Epidermal melanocyte (primary cell): ENCODE results near the gene RAD51B.

Source experiments
- DNase-seq: peaks from one replicate; pipeline ENCODE4 v3.0.0; 2011; ENCODE audit warnings: low spot score; ENCODE audit not compliant: insufficient read length

Gene RAD51B

DNA sequence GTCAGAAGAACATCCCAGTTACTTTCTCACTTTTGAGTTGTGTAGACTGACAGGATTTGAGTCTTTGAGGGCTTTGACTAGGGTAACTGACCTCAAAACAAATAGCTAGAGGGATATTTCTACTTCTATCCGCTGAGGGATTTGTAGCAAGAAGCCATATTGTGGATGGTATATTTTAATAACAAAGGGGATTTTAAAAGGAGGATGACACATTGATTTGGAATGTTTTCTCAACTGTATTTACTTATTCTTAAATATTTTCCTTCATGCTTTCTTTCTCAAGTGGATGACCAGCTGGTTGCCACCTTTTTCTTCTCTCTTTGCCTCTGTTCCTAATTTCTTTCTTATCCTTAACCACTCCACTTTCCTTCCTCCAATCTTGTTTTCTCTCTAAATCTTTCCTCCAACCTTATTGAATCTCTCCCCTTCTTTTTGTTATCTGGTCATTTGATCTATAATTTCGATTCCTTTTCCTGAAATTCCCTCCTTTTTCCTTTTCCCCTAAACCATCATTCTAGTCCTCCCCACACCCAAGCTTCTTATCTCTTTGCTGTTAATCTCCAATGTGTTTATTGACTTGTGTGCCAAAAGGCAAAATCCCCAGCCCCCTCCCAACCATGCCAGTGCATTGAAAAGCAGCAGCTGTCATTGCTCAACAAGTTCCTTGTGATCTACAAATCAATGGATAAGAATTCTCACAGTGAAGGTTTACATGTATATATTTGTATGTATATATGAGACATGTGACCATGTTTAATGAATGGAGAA, 411.6 kb downstream of the RAD51B start:
- DNase-seq, result no peak

DNA sequence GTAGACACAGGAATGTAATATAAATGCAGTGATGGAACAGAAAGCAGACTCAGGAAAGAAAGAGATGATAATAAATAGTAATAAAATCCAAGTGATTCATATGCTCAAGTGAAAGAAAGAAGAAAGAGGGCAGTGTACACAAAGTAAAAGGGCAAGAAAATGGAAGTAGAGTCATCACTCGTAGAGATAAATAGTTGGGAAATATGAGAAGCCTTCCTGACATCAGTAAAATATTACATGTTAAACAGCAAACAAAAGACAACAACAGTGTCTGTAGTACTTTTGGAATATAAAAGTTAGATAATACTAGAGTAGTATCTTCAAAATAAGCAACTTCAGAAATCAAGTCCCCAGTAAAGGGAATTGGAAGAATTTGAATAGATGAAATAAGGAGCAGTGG, 412.3 kb downstream of the RAD51B start:
- no peak for DNase-seq

DNA sequence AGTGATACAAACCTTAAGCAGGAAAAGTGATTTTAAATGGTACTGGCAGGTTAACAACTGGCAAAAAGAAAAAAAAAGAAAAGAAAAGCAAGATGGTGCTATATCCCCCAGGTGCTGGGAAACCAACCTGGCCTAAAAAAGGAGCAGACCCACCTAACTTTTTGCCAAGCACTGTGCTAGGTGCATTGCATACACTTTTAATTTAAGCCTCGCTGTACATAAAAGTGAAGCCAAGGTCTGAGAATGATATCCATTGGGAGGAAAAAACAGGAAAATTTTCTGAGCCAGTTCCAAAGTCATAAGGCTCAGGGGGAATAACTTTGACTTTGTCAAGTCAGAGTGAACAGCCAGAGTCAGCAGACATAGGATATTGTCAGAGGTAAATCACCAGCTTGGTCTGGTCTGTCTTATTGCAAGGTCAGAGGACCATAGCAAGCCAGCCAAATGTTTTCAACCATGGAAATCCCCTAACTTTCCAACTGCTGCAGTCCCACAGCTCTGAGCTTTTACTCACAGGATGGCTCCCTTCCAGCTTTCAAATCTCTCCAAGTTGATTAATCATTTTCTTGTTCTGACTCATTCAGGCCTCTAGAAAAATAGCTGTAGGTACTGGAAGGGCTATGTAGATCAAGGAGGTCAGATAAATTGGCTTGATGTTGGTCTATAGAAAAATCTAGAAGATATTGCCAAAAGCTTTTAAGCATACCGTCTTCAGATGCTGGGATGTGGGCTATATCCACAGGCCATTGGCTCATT, 412.9 kb downstream of the RAD51B start:
- DNase-seq, result peak; percentile 52

DNA sequence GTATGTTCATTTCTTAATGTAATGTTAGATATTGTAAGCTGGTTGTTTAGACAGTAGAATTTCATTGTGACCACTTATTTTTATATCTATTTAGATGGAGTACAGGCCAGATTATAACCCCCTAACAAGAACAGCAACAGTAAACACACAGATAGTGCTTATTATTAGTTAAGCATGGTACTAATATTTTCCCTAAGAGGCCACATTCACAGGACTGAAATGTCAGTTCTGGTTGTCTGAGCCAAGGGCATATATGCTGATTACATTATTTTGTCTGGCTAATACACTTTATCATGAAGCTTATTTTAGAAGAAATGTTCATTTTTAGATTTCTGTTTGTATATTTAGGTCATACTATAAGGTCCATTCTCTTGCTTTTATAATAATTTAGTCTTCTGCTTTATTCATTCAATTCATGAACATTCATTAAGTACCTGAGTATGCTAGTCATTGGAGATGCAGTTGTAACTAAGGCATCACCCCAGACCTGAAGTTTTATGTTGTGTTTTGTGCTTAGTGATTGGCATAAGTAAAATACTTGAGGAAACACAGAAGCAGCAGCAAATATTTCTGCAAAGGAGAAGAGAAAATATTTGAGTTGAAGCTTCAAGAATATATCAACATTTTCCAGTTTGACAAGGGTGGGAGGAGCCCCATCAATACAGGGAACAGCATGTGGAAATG, 413.7 kb downstream of the RAD51B start:
- no peak for DNase-seq

DNA sequence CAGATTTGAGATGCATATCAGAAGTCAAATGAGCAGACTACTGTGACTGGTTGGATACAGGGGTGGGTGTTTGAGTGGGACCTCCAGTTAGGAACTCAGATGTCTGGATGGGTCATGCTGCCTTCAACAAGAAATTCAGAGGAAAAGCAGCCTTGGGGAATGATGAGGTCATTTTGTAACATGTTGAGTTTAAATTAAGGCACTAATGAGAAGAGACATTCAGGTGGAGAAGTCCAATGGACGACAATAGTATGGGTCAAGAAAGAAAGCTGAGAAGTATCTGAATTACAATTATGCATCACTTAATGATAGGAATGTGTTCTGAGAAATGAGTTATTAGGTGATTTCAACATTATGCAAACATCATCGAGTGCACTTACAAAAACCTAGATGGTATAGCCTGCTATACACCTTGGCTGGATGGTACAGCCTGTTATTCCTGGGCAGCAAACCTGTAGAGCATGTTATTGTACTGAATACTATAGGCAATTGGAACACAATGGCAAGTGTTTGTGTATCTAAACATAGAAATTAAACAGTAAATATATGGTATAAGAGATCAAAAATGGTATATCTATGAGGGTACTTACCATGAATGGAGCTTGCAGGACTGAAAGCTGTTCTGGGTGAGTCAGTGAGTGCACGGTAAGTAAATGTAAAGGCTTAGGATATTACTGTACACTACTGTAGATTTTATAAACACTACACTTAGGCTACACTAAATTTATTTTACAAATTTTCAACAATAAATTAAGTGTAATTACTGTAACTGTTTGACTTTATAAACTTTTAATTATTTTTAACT, 414.7 kb downstream of the RAD51B start:
- DNase-seq, result no peak

DNA sequence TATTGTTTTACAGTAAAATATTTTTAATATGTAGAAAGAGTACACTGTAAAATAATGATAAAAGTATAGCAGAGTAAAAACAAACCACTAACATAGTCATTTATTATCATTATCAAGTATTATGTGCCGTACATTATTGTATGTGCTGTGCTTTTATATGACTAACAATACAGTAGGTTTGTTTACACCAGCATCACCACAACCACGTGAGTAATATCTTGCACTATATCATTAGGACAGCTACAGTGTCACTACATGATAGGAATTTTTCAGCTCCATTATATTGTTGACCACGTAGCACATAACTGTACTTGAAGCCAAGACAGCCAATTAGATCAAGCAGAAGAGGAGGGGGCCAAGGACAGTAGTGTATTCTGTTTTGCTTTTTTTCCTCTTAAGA, 415.4 kb downstream of the RAD51B start:
- no peak for DNase-seq

DNA sequence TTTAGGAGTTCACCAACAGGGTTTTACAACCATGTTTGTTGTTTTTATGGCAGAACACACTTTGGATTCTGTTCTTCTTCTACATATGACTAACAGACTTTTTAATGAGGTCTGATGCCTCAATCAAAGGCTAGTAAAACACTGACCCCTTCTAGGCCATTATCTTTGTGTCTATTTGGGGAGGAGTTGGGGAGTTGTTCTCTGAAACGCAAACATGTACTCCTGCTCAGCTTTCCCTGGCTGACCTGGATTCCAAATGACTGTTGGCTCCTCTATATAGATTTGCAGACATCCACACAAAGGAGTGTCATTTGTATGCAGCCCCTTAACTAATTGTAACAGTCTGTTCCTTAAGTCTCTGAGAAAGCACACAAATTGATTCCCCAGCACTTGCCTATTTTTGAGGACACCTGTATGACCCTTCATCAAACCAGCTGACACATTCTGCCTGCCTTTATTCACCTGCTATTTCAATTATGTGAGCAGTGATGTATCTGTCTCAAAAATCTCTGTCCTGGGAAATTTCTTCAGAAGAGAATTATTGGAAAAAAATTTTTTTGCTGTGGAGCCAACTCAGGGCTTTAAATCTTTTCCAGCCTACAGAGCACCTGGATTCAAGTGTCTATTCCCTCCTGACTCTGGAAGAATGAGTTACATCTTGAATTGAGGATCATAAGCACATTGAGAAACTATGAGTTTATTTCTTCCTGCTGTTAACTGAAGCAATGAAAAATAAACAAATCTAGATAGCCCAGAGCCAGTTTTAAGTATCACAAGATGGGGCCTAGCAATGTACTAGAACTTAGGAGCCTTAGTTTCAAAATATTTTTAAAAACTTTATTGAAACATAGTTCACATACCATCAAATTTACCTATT, 417.2 kb downstream of the RAD51B start:
- no peak for DNase-seq

DNA sequence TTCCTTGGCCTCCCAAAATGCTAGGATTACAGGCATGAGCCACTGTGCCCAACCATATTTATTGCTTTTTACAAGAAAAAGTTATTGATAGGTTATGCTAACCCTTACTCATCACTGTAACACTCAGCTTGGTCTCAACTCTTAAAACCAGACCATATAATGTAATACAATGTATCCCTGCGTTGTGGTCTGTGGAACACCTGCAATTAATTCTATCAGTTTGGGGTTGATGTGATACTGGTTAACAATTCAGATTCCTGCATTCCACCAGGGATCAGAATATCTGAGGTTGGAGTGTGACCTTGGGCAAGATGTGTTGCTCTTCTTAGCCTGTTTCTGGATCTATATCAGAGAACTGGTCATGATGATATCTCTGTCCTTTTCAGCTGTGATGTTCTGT, 419.0 kb downstream of the RAD51B start:
- DNase-seq, result no peak

DNA sequence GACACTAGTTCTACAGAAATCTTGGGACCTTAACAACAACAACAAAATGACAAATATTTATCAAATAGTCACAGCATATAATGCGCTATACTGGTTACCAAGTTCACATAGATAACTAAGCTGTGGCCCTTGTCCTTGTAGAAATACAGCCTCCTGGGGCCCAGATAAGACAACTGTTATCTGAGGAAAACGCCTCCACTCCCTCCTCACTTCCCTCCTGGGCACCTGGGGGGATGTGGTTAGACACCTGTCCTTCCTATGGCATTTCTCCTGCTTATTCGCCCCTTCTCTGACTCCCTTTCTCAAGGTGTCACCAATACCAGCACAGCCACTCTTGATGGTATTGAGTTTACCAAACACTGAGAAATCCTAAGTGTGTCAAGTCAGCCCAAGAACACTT, 419.4 kb downstream of the RAD51B start:
- DNase-seq, result no peak

DNA sequence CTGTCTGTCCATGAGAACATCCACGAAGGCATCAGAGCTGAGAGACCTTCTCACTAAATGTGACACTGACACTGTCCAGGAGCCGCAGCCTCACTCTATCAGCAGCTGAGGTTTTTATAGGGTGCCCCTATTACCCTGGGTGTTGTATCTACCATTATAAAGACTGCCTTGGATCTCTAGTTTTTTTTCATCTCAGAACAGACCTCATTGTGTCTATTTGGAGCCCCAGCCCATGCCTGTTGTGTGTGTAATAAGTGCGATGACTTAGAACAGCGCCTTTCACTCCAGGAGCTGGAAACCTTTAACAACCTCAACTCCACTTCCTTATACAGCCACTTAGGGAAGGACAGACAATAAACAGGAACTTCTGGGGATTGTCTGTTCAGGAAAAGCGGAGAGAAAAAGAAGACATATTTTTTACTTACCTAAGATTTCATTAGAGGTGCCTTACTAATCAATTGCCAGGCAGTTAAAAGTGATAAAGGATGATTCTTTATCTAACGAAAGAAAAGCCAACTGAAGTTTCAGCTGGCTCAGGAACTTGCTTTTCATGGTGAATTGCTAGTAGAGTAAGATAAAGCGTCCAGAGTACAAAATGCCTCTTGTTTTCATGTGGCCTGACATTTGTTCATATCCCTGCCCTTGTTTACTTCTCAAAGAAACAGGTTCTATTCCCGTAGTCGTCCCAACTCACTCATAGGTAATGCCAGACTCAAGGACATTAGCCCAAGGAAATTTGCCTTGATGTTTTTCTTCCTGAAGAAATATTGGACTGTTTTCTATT, 420.6 kb downstream of the RAD51B start:
- DNase-seq, result no peak

DNA sequence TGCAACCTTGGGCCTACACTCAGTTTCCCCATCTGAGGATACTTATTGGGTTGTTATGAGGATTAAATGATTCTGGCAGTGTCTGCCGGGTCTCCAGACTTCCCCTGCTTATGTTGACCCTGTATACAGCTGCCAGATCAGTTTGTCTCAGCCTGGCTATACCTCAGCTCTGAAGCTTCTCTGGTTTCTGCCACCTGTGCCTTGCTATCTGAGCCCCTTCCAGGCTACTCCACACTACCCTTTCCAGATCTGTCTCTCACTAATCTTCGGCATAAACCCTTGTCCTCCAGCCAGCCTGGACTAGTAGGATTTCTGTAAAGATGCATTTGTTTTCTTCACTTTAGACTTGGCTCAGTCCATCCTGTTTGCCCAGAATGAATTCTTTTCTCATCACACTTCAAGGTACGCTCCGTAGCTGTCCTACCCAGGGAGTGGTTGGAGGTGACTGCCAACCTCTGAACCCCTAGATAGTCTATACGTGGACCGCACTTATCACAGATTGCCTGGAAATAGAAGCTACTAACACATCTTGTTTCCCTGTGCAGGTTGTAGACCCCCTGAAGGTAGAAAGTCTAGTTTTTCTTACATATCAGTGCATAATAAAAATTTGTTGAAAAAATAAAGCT, 422.4 kb downstream of the RAD51B start:
- no peak for DNase-seq

DNA sequence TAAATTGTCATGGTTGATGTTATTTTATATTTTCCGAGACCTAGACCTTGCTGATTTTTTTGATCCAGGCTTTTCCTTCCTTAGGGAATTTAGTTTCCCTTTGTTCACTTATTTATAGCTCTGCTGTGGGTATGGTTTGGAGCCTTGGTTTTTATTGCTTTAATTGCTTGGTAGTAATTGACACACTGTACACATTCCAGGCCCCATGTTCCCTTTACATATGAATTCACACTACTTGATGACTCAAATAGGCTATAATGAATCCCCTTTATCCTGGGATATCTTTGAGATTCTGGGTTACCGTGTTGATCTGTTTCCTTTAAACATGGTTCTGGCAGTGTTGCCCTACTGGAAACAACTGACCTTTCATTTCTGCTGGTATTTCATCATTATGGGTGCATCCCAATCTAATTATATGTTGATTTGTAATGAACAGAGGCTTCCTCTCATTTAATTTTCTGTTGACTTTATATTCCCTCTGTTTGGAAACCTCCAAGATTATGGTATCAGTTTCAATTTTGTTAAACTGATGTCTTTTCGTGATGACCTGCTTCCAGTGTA, 424.0 kb downstream of the RAD51B start:
- no peak for DNase-seq

DNA sequence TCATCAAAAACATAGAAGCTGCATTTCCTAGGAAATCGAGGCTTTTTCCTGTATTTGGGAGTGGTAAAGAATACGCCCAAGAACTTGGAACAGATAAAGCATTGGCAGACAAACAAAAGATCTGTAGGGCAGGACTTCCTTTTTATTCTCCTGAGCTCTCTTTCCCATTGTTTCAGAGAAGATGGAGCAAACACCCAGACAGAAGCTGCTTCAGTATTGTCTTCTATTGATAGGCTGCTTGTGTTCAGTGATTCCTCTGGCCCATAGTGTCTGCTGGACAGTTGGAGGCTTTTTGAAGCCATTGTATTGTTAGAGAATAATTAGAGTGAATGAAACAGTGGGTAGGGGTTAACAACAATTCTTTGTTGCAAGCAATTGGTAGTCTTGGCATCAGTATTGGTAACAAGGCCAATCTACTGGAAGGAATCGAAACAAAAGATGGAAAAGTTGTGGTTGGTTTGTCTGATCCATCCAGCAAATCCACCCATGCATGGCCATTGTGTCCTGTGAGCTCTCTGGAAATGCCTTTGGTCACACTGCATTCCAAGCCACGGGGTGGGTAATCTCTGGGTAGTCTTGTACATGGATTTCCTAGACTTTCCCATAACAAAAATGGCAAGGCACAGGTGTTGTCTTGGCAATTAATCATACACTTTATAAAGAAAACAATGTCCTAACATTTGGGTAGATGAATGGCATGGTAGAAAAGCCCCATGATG, 424.8 kb downstream of the RAD51B start:
- DNase-seq, result no peak

DNA sequence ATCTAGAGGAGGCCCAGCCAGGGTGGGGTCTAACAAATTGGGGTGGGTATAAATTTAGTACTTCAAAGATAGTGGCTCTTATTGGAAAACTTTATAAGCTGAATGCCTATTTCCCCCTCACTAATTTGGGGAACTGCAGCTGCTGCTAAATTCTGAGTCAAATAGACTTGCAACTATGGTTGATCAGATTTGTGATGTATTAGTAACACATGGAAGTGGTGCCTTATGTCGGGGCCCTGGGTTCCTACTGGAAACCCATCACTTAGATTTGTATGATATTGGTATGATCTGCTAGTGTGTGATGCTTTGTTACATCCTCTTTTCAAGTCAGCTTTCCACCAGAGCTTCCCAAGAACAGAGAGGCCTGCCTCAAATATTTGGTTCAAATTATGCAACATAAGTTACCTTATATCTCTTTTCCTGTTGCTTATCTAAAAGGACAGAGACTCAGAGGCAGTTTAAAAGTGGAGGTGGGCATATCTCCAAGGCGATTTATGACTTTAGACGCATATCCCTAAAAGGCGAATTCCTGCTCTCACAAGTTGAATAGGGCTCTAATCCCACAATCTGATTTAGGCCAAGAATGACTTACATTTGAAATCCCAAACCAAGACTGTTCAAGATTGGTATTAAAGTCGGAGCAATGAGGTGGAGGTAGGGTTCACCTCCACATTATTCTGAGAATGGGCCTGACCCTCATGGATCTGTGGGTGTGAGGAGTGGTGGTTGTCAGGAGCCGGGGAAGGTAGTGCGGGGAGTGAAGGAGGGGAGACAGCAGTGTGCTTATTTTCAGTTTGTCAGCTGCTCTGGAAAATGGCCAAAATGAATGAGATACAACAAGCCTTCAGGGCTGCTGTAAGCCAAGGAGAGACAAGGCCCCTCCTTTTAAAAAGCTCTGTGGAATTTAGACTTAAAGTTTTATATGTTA, 425.8 kb downstream of the RAD51B start:
- peak; percentile 46 for DNase-seq

DNA sequence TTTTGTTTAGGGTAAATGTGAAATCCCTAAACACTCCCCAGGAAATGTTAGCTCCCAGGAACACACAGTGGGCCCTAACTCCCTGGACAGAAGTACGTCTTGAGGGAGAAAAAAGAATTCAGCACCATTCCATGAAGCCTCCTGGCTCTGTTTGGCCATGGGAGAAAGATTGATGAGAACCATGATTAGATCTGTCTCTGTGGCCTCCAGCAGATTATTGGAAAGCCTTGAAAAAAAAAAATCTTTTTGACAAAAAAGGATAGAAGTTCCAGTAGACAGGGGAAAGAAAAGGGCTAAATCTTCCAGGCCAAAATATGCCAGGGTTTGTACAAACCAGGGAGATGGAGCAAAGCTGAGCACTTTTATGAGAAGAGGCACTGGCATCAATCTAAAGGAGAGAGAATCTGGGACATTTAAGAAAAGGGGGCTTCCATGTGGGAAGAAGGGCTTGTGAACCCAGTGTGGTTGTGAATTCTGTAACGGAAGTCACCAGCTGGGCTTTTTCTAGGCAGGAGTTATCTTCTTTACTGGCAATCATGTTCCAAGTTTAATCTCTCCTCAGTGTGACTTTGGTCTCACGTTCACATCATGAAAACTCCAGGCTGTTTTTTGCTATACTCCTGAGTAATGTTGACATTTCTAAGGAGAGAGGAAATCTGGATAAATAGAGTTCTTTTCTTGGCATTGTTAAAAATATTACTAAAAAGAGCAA, 426.7 kb downstream of the RAD51B start:
- no peak for DNase-seq

DNA sequence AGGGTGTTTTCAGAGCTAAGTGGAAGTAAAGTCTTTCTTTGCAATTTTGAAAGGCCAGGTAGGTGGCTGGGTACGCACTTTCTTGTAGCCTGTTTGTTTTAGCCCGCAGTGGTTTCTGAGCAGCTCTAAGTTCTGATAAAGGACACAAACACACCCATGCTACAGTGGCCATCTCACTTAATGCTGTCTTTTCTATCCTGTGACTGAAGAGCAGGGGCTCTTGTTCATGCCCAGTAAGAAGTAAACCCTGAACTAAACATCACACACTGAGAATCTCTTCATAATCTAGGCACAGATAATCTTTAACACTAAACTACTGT, 427.2 kb downstream of the RAD51B start:
- no peak for DNase-seq

DNA sequence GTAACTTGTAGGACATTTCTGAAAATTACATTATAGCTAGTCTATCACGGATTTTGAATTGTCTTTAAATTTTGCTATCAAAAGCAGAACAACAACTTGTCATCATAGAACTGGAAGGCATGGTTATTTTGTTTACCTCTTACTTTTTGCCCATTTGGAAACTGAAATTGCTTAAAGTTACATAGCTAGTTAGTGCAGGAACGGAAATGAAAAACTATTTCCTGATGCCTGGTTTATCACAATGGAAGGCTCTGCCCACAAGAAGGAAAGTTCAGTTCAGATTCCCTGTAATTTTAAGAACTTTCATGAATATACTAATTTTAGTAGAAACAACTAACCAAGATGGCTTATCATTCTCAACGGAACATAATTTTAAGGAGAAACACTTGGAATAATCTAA, 427.7 kb downstream of the RAD51B start:
- DNase-seq, result no peak
